ENCODE measurements around the gene SLC1A1. TPM values are rescaled to one million over a fixed set of nuclear protein-coding genes. Genes with fewer than 3 reads are reported as not detected.
"Not testable (repeated sequence)": the region's sequence is repeated elsewhere in the genome, so short reads cannot be mapped to it uniquely, and the experiment has no call there.

The SLC1A1 gene
- total RNA-seq, 2 experiments from 2014 or later, result not detected

DNA sequence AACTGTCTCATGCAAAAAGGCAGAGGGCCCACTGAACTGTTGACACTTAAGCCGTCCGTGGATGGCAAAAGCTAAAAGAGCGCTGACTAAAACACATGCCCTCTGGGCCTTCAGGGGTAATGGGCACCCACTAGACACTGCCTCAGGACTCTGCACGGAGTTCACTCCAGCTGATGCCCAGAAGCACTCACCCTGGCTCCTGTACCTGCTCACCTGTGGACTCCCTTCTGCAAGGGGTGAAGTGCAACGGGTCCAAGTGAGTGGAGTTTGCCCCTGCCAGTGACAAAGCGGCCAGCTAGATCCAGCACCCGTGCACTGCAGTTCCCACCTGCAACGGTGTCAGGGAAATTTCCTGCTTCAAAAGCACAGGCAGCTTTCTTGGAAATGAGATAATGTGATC lies 50.2 kb downstream of the SLC1A1 start:
- intact Hi-C loops (cut with micrococcal nuclease; ENCODE audit: unreplicated experiment), result no loop called here
- Histone ChIP-seq H3K9me3 (ENCODE audit: low read length) (no peaks in the 10 kb centered on the region), H3K79me2 (ENCODE audit: insufficient read depth, low read depth, low read length) (no peaks in the 10 kb centered on the region), H3K4me3 (ENCODE audit: low read depth, low read length, poor library complexity, severe bottlenecking) (no peak overlapping the region), H3K4me1 (ENCODE audit: insufficient read depth, low read length, poor library complexity, severe bottlenecking) (no peaks in the 10 kb centered on the region), H3K27ac (ENCODE audit: low read depth, low read length, poor library complexity, severe bottlenecking) (no peak overlapping the region), H3K36me3 (ENCODE audit: insufficient read depth, low read length) (no peaks in the 10 kb centered on the region), H3K4me2 (ENCODE audit: low read length) (no peak overlapping the region), H3K9me2 (ENCODE audit: insufficient read depth, low read length) (no peaks in the 10 kb centered on the region), H2AFZ (ENCODE audit: low read length) (no peak overlapping the region), H4K20me1 (ENCODE audit: insufficient read depth, low read length) (no peaks in the 10 kb centered on the region)
- ChIA-PET POLR2A (interaction anchor here (1.1 kb wide), 1 partner anchor 37 kb away, joined by 3 read pairs; no protein-coding TSS in a partner anchor), CTCF (ENCODE audit: unreplicated experiment) (no interaction called here)
- TF ChIP-seq, protein P1, sequence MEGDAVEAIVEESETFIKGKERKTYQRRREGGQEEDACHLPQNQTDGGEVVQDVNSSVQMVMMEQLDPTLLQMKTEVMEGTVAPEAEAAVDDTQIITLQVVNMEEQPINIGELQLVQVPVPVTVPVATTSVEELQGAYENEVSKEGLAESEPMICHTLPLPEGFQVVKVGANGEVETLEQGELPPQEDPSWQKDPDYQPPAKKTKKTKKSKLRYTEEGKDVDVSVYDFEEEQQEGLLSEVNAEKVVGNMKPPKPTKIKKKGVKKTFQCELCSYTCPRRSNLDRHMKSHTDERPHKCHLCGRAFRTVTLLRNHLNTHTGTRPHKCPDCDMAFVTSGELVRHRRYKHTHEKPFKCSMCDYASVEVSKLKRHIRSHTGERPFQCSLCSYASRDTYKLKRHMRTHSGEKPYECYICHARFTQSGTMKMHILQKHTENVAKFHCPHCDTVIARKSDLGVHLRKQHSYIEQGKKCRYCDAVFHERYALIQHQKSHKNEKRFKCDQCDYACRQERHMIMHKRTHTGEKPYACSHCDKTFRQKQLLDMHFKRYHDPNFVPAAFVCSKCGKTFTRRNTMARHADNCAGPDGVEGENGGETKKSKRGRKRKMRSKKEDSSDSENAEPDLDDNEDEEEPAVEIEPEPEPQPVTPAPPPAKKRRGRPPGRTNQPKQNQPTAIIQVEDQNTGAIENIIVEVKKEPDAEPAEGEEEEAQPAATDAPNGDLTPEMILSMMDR (conservative IDR thresholded peaks at IDR 0.05; ENCODE audit: low read length), result no peak
- TF ChIP-seq EZH2phosphoT487 (IDR thresholded peaks at IDR 0.05; ENCODE audit: borderline replicate concordance, low read depth, low read length), result no peak
- no peak for DNase-seq (ENCODE audit: low spot score)
- no TSS peak for BruUV-seq (replicated peaks)

DNA sequence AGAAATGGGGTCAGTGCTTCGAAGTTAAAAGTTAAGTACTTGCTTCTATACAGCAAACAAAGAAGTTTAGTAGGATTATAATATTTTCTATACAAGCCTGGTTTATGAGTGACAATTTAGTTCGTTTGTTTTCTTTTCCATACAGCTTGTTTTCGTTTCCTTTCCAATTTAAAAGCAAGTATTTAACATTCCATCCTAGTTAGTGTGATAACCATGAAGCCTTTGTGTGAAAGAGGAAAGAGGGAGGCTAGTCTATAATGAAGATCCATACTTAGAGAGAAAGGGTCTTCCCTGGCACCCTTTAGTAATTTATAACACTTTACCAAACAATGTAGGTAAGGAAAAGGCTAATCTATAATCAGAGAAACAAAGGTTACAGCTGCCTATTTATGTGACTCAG lies 51.0 kb downstream of the SLC1A1 start:
- CTCF ChIA-PET (ENCODE audit: unreplicated experiment), result no interaction called here
- no peaks in the 10 kb centered on the region for H3K36me3 ChIP-seq (ENCODE audit: insufficient read depth, low read length)
- H3K4me3 ChIP-seq (ENCODE audit: low read depth, low read length, poor library complexity, severe bottlenecking), result no peak overlapping the region
- intact Hi-C loops (cut with micrococcal nuclease; ENCODE audit: unreplicated experiment), result no loop called here
- no peaks in the 10 kb centered on the region for H4K20me1 ChIP-seq (ENCODE audit: insufficient read depth, low read length)
- H3K9me3 ChIP-seq (ENCODE audit: low read length), result no peaks in the 10 kb centered on the region
- no peak for TF ChIP-seq EZH2phosphoT487 (IDR thresholded peaks at IDR 0.05; ENCODE audit: borderline replicate concordance, low read depth, low read length)
- TF ChIP-seq, protein P1 (conservative IDR thresholded peaks at IDR 0.05; ENCODE audit: low read length), result no peak
- no TSS peak for BruUV-seq (replicated peaks)
- POLR2A ChIA-PET, result interaction anchor here (0.7 to 1.1 kb wide), 2 partner anchors 36 to 167 kb away, joined by 3 read pairs; no protein-coding TSS in a partner anchor
- no peaks in the 10 kb centered on the region for H3K9me2 ChIP-seq (ENCODE audit: insufficient read depth, low read length)
- H3K4me2 ChIP-seq (ENCODE audit: low read length), result no peak overlapping the region
- H2AFZ ChIP-seq (ENCODE audit: low read length), result no peak overlapping the region
- H3K27ac ChIP-seq (ENCODE audit: low read depth, low read length, poor library complexity, severe bottlenecking), result no peak overlapping the region
- H3K79me2 ChIP-seq (ENCODE audit: insufficient read depth, low read depth, low read length), result no peaks in the 10 kb centered on the region
- H3K4me1 ChIP-seq (ENCODE audit: insufficient read depth, low read length, poor library complexity, severe bottlenecking), result no peaks in the 10 kb centered on the region
- DNase-seq (ENCODE audit: low spot score), result no peak

DNA sequence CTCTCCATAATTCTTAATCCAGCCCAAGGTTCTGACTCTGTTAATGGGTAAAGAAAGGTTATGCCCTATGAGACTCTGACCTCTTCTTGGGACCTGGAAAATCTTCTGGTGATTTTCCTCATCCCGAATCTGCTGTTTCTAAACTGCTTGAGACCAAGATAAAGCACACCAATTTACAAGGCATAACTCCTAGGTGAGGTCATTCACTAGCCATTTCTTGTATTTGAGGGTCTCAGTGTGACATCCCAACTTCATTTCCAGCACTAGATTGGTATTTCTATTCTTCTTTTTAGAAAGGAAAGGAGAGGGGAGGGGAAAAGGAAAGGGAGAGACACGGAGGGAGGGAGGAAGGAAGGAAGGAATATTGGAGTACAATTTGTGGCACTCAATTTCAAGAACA lies 51.6 kb downstream of the SLC1A1 start:
- ChIA-PET POLR2A (no interaction called here), CTCF (ENCODE audit: unreplicated experiment) (no interaction called here)
- no peaks in the 10 kb centered on the region for H3K4me1 ChIP-seq (ENCODE audit: insufficient read depth, low read length, poor library complexity, severe bottlenecking)
- H3K4me3 ChIP-seq (ENCODE audit: low read depth, low read length, poor library complexity, severe bottlenecking), result no peak overlapping the region
- no peak overlapping the region for H2AFZ ChIP-seq (ENCODE audit: low read length)
- no peak for TF ChIP-seq EZH2phosphoT487 (IDR thresholded peaks at IDR 0.05; ENCODE audit: borderline replicate concordance, low read depth, low read length)
- TF ChIP-seq, protein P1 (conservative IDR thresholded peaks at IDR 0.05; ENCODE audit: low read length), result no peak
- H3K4me2 ChIP-seq (ENCODE audit: low read length), result no peak overlapping the region
- no peaks in the 10 kb centered on the region for H3K9me3 ChIP-seq (ENCODE audit: low read length)
- H3K36me3 ChIP-seq (ENCODE audit: insufficient read depth, low read length), result no peaks in the 10 kb centered on the region
- no peak for DNase-seq (ENCODE audit: low spot score)
- H3K27ac ChIP-seq (ENCODE audit: low read depth, low read length, poor library complexity, severe bottlenecking), result no peak overlapping the region
- H3K9me2 ChIP-seq (ENCODE audit: insufficient read depth, low read length), result no peaks in the 10 kb centered on the region
- BruUV-seq (replicated peaks), result no TSS peak
- no peaks in the 10 kb centered on the region for H3K79me2 ChIP-seq (ENCODE audit: insufficient read depth, low read depth, low read length)
- intact Hi-C loops (cut with micrococcal nuclease; ENCODE audit: unreplicated experiment), result no loop called here
- no peaks in the 10 kb centered on the region for H4K20me1 ChIP-seq (ENCODE audit: insufficient read depth, low read length)

DNA sequence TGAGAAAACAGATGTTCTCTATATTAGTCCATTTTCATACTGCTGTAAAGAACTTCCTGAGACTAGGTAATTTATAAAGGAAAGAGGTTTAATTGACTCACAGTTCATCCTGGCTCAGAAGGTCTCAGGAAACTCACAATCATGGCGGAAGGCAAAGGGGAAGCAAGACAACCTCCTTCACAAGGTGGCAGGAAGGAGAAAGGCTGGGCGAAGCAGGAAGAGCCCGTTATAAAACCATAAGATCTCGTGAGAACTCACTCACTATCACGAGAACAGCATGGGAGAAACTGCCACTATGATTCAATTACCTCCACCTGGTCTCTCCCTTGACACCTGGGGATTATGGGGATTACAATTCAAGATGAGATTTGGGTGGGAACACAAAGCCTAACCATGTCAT lies 54.4 kb downstream of the SLC1A1 start:
- H3K9me3 ChIP-seq (ENCODE audit: low read length); H4K20me1 ChIP-seq (ENCODE audit: insufficient read depth, low read length); DNase-seq (ENCODE audit: low spot score); BruUV-seq (replicated peaks); intact Hi-C loops (cut with micrococcal nuclease; ENCODE audit: unreplicated experiment); CTCF ChIA-PET (ENCODE audit: unreplicated experiment); H3K4me1 ChIP-seq (ENCODE audit: insufficient read depth, low read length, poor library complexity, severe bottlenecking); H3K27ac ChIP-seq (ENCODE audit: low read depth, low read length, poor library complexity, severe bottlenecking); H3K4me2 ChIP-seq (ENCODE audit: low read length); H3K9me2 ChIP-seq (ENCODE audit: insufficient read depth, low read length); H3K4me3 ChIP-seq (ENCODE audit: low read depth, low read length, poor library complexity, severe bottlenecking); H3K79me2 ChIP-seq (ENCODE audit: insufficient read depth, low read depth, low read length); H3K36me3 ChIP-seq (ENCODE audit: insufficient read depth, low read length): not testable (repeated sequence)
- POLR2A ChIA-PET, result interaction anchor here (0.6 to 0.7 kb wide), 2 partner anchors 130 to 204 kb away, joined by 3 read pairs; no protein-coding TSS in a partner anchor
- peak overlapping the region; percentile 76; the same call in 1 of the 2 replicates for H2AFZ ChIP-seq (ENCODE audit: low read length)
